HG03457 (cell line): ENCODE data around the gene SIX5.
A peak's percentile ranks its signal among the peaks of the same experiment; 100 is the strongest.

ENCODE experiments used
- ATAC-seq: cut with Tn5 transposase; IDR thresholded peaks from one replicate; pipeline ENCODE4 v1.9.1; 2021; ENCODE audit warnings: moderate number of reproducible peaks; ENCODE audit not compliant: unreplicated experiment

SIX5 gene

DNA sequence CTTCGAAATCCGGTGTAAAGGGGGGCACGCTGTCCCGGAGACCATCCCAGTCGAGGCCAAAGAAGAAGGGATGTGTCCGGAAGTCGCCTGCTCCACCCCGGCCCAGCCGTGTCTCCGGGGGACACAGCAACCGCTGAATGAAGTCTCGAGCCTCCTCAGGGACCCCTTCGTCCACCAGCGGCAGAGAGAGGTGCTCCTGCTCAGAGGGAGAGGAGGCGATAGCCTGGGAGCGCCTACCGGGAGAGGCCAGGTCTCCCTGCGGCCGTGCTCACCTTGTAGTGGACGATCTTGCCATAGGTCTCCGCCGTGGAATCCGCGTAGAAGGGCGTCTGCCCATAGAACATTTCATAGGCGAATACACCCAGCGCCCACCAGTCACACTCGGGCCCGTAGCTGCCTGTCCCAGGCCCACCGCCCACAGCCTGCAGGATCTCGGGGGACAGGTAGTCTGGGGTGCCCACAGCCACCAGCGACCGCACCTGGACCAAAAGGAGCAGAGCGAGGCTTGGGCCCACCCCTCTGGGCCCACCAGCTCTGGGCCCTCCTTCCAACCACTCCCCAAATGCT lies 8.4 kb upstream of the SIX5 start:
- no peak for ATAC-seq

DNA sequence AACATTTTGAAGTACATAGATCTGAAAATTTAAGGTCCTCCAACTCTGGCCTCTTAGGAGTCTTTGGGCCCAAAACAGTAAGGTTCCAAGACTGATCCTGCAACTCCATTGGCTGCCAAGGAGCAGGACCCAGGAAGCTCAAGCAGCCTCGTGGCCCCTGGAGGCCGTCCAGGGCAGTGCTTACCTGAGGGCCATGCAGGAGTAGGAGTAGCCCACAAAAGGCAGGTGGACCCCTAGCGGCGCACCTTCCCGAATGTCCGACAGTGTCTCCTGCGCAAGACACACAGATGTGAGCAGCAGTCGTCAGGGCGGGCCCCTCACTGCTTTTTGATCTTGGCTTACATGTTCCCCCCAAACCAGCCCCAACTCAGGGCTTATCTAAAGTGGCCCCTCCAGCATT lies 5.7 kb upstream of the SIX5 start:
- ATAC-seq = no peak

DNA sequence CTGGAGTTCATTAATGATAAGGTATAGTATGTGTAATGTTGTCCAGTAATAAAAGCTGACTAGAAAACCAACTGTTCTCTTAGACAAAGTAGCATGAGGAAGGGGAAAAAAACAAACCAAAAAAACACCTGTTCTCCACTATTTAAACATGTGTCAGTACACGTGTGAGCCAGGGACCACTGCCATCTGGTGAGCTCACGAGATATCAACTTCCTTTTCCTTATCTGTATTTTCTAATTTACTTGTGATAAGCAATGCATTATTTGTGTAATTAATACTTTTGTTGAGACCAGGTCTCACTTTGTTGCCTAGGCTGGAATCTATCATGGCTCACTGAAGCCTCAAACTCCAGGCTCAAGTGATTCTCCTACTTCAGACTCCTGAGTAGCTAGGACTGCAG lies 4.3 kb upstream of the SIX5 start:
- no peak for ATAC-seq

DNA sequence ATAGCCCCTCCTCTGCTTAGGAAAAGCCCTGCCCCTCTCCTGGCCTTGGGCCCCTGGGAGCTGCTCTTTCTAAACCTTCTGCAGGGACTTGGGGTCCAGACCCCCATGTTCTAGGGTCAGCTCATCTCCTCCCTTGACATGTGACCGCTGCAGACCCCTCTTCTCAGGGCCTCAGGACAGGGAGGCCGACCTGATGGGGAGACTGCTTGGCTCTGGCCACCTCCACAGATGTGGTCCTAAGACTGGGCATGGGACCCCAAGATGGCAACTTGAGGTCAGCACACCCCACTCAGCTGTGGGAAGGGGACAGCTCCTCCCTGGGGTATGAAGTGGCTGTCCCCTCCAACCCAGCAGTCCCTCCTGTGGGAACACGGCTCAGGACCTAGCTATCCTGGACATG lies 3.9 kb upstream of the SIX5 start:
- no peak for ATAC-seq

DNA sequence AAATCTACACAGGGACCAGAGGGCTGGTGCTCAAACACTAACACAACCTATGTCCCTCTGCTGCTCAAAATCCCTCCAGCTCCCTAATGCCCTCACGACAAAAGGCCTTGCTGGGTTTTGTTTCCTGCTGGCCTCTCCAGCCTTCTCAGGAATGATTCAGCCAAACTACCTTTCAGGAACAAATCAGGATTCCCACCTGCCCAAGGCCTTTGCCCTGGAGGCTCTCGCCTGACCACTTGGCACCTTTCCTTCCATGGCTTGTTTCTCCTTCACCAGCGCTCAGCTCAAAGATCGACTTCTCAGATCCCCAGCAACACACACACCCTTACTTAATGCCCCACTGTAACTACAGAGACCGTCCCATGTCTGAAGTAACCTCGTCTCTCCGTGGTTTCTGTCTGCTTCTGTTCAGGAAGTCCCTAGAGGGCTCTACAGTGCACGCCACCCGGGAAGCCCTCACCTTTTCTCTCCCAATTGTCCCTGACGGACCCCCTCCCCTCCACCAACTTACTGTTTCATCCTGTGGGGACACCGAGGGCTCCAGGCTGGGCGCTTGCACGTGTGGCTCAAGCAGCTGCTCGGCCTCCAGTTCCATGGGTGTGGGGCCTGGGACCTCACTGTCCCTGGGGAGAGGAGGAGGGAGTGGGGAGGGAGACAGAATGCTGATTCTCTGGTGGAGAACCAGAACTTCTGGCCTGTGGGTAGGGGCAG lies 3.2 kb upstream of the SIX5 start:
- ATAC-seq = no peak

DNA sequence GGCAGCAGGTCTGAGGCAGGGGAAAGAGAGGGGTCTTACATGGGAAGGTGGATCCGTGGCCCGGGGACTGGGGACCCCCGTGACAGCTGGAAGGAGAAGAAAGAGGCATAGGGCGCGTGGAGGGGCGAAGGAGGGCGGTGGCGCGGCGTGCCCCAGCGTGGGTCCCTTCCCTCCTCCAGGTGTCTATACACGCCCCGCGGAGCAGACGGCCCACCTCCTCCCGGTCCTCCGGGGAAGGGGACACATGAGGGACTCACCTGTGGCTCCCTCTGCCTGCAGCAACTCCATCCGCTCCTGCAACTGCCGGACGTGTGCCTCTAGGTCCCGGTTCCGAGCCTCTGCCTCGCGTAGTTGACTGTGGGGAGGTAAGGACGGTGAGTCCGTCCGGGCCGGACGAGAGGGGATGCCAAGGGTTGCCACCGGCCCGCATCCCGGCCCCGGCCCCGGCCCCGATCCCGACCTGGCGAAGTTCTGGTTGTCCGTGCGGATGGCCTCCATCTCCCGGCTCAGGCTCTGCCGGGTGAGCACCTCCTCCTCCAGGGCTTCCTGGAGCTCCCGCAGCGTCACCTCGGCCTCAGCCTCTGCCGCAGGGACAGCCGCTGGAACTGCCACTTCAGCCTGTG lies 2.4 kb upstream of the SIX5 start:
- ATAC-seq = no peak

DNA sequence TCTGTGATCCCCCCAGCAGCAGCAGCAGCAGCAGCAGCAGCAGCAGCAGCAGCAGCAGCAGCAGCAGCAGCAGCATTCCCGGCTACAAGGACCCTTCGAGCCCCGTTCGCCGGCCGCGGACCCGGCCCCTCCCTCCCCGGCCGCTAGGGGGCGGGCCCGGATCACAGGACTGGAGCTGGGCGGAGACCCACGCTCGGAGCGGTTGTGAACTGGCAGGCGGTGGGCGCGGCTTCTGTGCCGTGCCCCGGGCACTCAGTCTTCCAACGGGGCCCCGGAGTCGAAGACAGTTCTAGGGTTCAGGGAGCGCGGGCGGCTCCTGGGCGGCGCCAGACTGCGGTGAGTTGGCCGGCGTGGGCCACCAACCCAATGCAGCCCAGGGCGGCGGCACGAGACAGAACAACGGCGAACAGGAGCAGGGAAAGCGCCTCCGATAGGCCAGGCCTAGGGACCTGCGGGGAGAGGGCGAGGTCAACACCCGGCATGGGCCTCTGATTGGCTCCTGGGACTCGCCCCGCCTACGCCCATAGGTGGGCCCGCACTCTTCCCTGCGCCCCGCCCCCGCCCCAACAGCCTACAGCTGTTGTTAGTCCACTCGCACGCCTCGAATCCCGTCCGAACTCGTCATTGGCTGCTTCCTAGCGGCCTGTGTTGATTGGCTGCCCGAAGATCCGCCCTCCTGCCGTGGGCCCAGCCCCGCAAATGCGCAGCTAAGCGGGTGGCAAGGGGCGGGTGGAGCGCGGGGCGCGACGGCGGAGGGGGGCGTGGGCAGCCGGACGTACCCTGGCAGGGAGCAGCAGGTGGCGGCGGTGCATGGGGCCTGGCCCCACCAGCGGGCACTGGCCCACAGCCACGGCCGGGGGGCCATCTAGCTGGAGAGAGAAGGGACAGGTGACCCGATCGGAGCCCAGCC lies 1.4 kb upstream of the SIX5 start:
- peak; percentile 31 for ATAC-seq

DNA sequence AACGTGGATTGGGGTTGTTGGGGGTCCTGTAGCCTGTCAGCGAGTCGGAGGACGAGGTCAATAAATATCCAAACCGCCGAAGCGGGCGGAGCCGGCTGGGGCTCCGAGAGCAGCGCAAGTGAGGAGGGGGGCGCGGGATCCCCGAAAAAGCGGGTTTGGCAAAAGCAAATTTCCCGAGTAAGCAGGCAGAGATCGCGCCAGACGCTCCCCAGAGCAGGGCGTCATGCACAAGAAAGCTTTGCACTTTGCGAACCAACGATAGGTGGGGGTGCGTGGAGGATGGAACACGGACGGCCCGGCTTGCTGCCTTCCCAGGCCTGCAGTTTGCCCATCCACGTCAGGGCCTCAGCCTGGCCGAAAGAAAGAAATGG lies 754 bp upstream of the SIX5 start:
- ATAC-seq = no peak

DNA sequence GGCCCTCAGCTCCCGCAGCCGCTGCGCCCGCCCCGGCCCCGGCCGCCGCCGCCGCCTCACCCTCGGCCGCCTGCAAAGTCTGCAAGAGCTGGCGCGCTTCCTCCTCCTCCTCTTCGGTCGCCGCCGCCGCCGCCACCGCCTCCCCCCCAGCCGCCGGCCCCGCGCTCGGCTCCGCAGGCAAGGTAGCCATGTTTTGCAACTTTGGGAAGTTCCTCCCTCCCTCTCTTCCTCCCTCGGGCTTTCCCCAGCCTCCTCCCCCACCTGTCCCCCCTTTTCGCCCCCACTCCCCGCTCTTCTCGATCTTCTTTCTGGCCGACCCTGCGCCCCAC lies 433 bp downstream of the SIX5 start:
- ATAC-seq = no peak

DNA sequence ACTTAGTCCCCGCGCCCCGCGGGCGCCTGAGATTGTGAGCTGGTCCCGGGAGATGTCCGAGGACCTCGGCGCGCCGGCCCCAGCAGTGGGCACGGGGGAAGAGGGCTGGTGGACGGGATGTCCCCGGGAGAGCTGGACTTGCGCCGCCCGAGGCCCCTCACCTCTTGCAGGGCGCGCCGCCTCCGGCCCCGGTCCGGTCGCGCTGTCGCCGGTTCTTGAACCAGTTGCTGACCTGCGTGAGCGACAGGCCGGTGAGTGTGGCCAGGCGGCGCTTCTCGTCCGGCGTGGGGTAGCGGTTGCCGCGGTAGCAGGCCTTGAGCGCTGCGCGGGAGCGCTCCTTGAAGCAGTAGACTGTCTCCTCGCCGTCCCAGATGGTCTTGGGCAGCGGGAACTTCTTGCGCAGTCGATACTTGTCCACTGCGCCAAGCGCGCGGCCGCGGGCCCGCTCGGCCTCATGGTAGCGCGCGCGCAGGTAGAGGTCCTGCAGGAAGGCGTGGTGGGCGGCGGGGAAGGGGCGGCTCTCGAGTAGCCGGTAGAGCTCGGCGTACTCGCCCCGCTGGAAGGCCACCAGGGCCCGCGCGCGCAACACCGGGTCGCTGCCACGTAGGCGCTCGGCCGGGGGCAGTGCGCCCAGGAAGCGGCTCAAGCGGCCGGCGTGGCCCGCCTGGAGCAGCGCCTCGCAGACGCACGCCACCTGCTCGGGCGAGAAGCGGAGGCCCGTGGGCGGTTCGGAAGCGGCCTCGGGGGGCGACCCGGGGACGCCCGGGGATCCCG lies 984 bp downstream of the SIX5 start:
- no peak for ATAC-seq

DNA sequence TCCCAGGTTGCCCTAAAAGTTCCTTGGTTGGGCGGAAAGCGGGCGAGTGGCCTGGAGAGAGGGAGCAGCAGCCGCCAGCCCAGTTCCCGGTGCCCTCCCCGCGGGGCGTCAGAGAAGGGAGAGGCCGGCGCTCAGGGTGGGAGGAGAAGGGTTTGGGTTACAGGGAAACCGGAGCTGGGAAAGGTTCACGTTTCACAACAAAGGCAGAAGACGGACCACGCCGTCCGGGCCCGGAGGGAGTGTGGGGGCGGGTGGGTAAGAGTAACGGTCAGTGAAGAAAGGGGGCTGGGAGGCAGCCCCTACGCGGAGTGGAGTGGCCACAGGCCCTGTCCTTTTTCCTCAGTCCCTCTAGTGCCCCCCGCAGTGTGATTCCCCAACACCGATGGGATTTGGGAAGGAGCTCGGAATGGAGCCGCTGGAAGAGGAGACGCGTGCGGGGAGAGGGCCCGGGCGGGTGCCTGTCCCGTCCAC lies 1.6 kb downstream of the SIX5 start:
- ATAC-seq = no peak

DNA sequence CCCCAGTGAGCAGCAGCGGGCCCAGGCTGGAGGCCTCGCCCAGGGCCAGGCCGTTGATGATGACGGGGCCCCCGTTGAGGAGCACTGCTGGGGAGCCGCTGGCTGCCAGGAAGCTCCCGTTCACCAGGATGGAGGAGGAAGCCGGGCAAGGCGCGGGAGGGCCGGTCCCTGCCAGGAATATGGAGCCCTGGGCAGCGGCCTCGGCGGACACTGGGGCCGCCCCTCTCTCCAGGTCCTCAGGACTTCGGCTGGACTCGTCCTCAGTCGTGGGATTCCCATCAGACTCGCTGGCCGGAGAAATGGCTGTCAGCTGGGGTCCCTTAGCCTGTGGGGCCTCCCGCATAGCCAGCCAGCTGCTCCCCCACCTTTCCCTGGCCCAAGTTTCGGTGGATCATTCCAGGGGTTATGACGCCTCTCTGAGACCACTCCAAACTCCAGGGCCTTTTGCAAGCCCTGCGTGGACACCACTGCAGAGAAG lies 2.1 kb downstream of the SIX5 start:
- no peak for ATAC-seq

DNA sequence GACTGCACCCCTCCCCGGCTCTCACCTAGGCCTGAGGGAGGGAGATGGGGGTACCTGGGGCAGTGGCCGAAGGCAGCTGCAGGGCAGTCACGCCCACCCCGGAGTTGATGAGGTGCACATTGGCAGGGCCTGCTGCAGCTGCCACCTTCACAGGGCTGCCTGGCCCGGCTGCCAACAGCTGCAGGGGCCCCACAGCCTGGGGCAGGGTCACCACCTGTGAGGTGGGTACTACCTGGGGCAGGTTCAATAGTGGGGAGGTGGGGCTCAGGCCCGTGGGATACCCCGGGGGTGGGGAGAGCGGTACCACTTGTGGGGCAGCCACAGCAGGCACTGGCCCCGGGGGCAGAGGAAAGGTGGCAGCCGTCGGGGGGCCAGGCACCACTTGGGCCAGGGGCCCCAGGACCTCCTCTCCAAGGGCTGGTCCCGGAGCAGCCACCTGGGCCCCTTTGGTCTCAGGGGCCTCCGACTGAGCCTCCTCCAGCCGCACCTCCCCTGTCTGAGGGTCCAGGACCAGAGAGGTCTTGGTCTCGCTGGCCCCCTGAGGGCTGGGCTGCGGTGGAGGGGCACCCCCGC lies 2.7 kb downstream of the SIX5 start:
- ATAC-seq = no peak

DNA sequence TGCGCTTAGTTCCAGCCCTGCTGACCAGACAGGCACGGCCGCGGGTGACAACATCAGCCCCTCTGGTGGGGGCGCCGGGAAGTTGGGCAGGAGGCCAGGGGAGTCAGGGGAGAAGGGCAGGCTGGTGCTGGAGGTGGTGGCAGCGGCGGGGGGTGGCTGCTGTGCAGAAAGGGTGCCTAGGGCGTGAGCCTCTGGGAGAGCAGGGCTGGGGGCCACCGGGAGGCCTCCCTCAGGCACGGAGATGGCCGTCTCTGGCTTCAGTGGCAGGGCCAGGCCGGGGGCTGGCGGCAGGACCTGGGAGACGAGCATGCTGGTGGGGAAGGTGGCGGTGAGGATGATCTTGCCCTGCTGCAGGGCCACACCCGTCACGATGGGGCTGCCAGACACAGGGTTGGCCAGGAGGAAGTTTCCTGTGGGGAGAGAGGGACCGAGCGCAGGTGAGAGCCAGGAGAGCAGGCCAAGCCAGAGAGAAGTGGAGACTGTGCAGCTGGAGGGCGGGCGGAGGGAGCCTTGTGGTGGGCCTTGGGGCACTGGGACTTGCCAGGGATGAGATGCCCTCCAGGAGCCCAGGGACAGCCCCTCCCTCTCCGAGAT lies 3.3 kb downstream of the SIX5 start:
- no peak for ATAC-seq

DNA sequence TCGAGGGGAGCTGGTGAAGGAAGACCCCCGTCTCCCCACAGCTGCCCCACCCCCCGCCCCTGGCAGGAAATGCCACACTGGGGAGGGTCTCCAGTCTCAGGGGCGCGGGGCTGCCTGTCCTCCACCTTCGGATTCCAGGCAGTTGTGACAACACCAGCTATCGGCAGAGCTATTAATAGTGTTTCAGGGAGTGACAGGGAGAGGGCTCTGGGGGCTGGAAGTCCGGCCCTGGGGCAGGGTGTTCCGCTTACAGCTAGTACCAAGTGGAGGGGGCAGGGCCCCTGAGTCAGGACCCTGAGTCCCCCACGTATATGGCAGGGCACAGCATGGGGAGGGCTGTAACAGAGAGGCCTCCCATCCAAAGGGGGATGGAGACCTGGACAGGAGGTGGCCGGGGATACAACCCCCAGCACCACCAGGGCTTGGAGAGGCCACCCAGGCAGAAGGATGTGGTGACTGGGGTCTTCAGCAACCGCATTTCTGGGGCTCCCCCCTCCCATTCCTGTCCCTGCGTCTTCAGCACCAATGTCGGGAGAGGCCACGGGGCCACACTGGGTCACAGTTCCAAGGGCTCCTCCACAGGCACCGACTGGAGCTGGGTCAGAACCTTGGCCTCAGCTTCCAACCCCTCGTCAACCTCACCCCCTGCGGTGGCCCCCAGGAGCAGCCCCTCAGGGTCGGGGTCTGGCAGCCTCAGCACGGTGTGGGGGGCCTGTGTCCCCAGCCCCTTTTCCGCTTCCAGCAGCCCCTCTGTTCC lies 3.9 kb downstream of the SIX5 start:
- no peak for ATAC-seq

DNA sequence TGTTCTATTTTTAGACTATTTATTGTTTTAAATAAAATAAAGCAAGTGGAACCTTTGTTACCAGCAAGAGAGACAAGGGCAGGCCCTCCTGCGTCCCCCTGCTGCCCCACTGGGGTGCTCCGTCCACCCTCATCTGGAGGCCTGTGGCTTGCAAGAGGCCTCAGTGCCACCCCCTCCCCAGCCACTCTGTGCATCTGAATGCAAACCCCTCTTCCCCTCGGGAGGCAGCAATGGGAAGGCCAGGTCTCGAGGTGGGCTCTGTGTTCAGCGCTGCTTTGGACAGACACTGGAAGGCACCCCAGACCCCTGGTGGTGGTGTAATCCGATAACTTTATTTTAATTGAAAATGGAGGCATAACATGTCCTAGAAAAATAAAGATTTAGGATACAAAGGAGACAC lies 4.6 kb downstream of the SIX5 start:
- no peak for ATAC-seq

DNA sequence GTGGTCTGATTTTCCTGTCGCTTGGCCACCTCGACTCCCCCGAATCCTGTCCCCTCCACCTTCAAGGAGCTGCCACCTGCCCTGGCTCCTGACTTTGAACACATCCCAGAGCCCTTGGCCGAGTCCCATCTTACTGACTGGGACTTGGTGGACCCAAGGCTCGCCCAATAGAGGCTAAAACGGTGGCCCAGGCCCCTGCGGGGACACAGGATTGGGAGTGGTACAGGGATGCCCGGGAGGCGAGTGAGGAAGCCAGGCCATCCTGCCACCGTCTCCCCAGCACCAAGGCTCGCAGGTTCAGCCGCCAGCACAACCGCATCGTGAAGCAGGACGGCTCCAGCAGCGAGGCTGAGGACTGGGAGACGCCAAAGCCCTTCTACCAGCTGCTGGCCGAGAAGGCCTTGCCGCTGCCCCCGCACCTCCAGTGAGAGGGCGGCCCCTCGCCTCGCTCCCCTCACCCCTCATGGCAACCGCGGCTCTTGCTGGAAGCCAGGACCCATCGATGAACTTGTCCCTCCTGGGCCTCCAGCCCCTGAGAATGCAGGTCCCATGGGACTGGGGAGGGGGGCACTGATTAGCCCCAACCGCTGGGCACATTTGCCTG lies 5.3 kb downstream of the SIX5 start:
- ATAC-seq = no peak

DNA sequence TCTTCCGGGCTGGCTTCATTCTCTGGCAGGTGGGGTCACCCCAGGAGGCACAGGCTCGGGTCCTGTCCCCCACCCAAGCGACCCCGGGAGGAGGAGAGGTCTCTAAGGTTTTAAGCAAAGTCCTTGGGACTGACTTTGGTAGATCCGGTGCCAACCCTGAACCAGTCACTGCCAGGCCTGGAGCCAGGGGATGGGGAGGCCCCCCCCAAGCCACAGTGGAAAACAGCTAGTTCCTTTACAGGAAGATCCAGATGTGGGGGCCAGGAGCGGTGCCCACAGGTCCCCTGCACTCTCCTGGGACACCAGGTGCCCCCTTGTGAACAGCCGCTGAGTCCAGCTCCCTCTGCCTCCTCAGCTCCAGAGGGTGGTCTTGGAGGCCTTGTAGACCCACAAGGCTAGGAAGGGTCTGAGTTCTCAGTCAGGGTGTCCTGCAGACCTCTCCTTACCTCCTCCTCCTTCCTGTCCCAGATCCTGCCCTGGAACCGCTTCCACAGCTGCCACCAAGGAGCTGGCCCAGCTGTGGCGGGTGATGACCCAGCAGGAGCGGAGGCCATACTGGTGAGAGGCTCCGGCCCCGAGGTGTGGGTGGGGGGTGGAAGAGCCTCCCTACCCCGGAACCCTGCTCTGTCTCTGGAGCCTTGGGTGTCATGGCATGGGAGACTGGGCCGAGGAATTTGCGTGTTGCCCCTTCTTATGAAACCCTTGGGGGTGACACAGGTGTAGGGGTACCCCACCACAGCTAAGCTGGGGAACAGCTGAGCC lies 6.0 kb downstream of the SIX5 start:
- ATAC-seq = no peak
